NCI-H510A treated with DMSO at 0.1 percent for 48 hours (cell line): ENCODE results near the gene TTR.

Experiments
- DNase-seq: peaks from one replicate; lab custom pipeline; 2025; lab: John Stamatoyannopoulos, UW

Gene TTR

GRCh38 chr18:31591628-31592027 is at the start of gene TTR:
Gene TTR (plus strand): TSS chr18:31591877. CDS start chr18:31591903, 26 bp downstream.
- no peak for DNase-seq

- no peak for DNase-seq
Measured at GRCh38 chr18:31546476-31546875, 45.2 kb upstream of the TTR start.

GRCh38 chr18:31548853-31549252 is 42.8 kb upstream of the TTR start:
- DNase-seq: no peak

GRCh38 chr18:31549416-31549815 is 42.3 kb upstream of the TTR start:
- DNase-seq: no peak

- DNase-seq: no peak
Measured at GRCh38 chr18:31551883-31552282, 39.8 kb upstream of the TTR start.

- DNase-seq: no peak
Measured at GRCh38 chr18:31553800-31554199, 37.9 kb upstream of the TTR start.

GRCh38 chr18:31554776-31555175 is 36.9 kb upstream of the TTR start:
- no peak for DNase-seq

- DNase-seq: peak; percentile 95
Measured at GRCh38 chr18:31555971-31556747, 35.5 kb upstream of the TTR start.

GRCh38 chr18:31557446-31557845 is 34.2 kb upstream of the TTR start:
- DNase-seq: no peak

GRCh38 chr18:31558567-31558966 is 33.1 kb upstream of the TTR start:
- no peak for DNase-seq

GRCh38 chr18:31562726-31563125 is 29.0 kb upstream of the TTR start:
- no peak for DNase-seq

GRCh38 chr18:31563778-31564177 is 27.9 kb upstream of the TTR start:
- DNase-seq: no peak

GRCh38 chr18:31565345-31565744 is 26.3 kb upstream of the TTR start:
- no peak for DNase-seq

GRCh38 chr18:31565782-31566512 is 25.7 kb upstream of the TTR start:
- DNase-seq: no peak

GRCh38 chr18:31566576-31567306 is 24.9 kb upstream of the TTR start:
- DNase-seq: no peak

GRCh38 chr18:31572368-31572767 is 19.3 kb upstream of the TTR start:
- DNase-seq: no peak

- DNase-seq: no peak
Measured at GRCh38 chr18:31573051-31573450, 18.6 kb upstream of the TTR start.

- DNase-seq: no peak
Measured at GRCh38 chr18:31574359-31574758, 17.3 kb upstream of the TTR start.

- DNase-seq: no peak
Measured at GRCh38 chr18:31575515-31576257, 16.0 kb upstream of the TTR start.

GRCh38 chr18:31576670-31577069 is 15.0 kb upstream of the TTR start:
- peak; percentile 44 for DNase-seq

- DNase-seq: no peak
Measured at GRCh38 chr18:31577195-31577594, 14.5 kb upstream of the TTR start.

GRCh38 chr18:31578126-31578525 is 13.6 kb upstream of the TTR start:
- DNase-seq: no peak
